HepG2 (cell line): Measurements from ENCODE around the gene DPM1. TPM values are rescaled to one million over a fixed set of nuclear protein-coding genes. Genes with fewer than 3 reads are reported as not detected.
A peak's percentile ranks its signal among the peaks of the same experiment; 100 is the strongest.

ENCODE experiments used
- BHLHE40 ChIP-seq: IDR thresholded peaks from 2 replicates; pipeline ENCODE4 v1.6.1; 2011; ENCODE audit warnings: low read length, improper control_type of control experiment
- HNF4A ChIP-seq: sonication (generic); formaldehyde crosslinking; IDR thresholded peaks from 2 replicates; pipeline ENCODE4 v1.4.0; 2020; ENCODE audit warnings: missing genetic modification reagents
- ISX ChIP-seq: sonication (generic); formaldehyde crosslinking; conservative IDR thresholded peaks from 2 replicates; pipeline ENCODE4 v1.5.0; 2020; ENCODE audit warnings: missing genetic modification reagents
- KLF13 ChIP-seq: sonication (generic); formaldehyde crosslinking; IDR thresholded peaks from 2 replicates; pipeline ENCODE4 v1.4.0; 2020; ENCODE audit warnings: mild to moderate bottlenecking, missing genetic modification reagents
- RBM39 ChIP-seq: fragments of 200-400 bp; formaldehyde crosslinking; IDR thresholded peaks from one replicate; pipeline ENCODE4 v1.6.1; 2018; ENCODE audit warnings: antibody characterized with exemption, mild to moderate bottlenecking, low read depth, low read length; ENCODE audit not compliant: poor library complexity, severe bottlenecking
- RERE ChIP-seq: IDR thresholded peaks from 2 replicates; pipeline ENCODE4 v1.6.1; 2016; ENCODE audit warnings: low read depth, missing genetic modification reagents, missing compliant biosample characterization
- SIX4 ChIP-seq: sonication (generic); formaldehyde crosslinking; IDR thresholded peaks from 2 replicates; pipeline ENCODE4 v1.4.0; 2020; ENCODE audit warnings: missing genetic modification reagents
- SKIL ChIP-seq: sonication (generic); formaldehyde crosslinking; IDR thresholded peaks from 2 replicates; pipeline ENCODE4 v1.8.0; 2022; ENCODE audit warnings: missing genetic modification reagents, mild to moderate bottlenecking, moderate library complexity, borderline replicate concordance
- SMAD1 ChIP-seq: sonication (generic); formaldehyde crosslinking; IDR thresholded peaks from 2 replicates; pipeline ENCODE4 v1.4.0; 2020; ENCODE audit warnings: missing genetic modification reagents, low read depth, mild to moderate bottlenecking, borderline replicate concordance
- ZFP90 ChIP-seq: sonication (generic); formaldehyde crosslinking; IDR thresholded peaks from 2 replicates; pipeline ENCODE4 v1.8.0; 2022; ENCODE audit warnings: missing genetic modification reagents, mild to moderate bottlenecking, inconsistent platforms, borderline replicate concordance
- ZNF83 ChIP-seq: sonication (generic); formaldehyde crosslinking; IDR thresholded peaks from 2 replicates; pipeline ENCODE4 v1.4.0; 2020; ENCODE audit warnings: missing genetic modification reagents, mild to moderate bottlenecking, borderline replicate concordance
- ZNF891 ChIP-seq: sonication (generic); formaldehyde crosslinking; IDR thresholded peaks from 2 replicates; pipeline ENCODE4 v1.5.0; 2020; ENCODE audit warnings: mild to moderate bottlenecking, missing genetic modification reagents
- polyA plus RNA-seq, 8 experiments: library from polyadenylated mRNA; depleted of rRNA in 3 of 8; stranded (reverse) in 7 of 8; unstranded in 1 of 8; fragments of >200 nt; fragmentation: Illumina TruSeq in 4 of 8; extraction: Trizol in 4 of 8; gene quantifications; 2 replicates each; pipeline versions ENCODE4 v1.2.1 to v1.2.3, GENCODE V29; 2011 to 2016; ENCODE audit warnings: low read depth in 4 of 8, missing spikeins in 1 of 8, mixed read lengths in 1 of 8; ENCODE audit not compliant: insufficient read depth in 1 of 8
- total RNA-seq, 5 experiments: library from RNA; depleted of rRNA; stranded (reverse); fragments of >200 nt; fragmentation: Illumina TruSeq; extraction: Trizol; gene quantifications; 2 replicates each; pipeline ENCODE4 v1.2.3, GENCODE V29; 2016; ENCODE audit warnings: low read depth in 1 of 5
- TF ChIP-seq, protein P1 (sequence below): sonication (generic); formaldehyde crosslinking; IDR thresholded peaks from 2 replicates; pipeline ENCODE4 v1.5.0; 2020; ENCODE audit warnings: mild to moderate bottlenecking, missing genetic modification reagents
- TF ChIP-seq, protein P2 (sequence below): sonication (generic); formaldehyde crosslinking; IDR thresholded peaks from 2 replicates; pipeline ENCODE4; 2020; ENCODE audit warnings: missing genetic modification reagents, mild to moderate bottlenecking, borderline replicate concordance

The DPM1 gene
- total and polyA plus RNA-seq, 2 of the 13 experiments (the other 11 are each of a cell fraction or from before 2014, with no cell fraction given), result 83.2 to 161 TPM

- no peak for TF ChIP-seq RERE (CRISPR knock-in tag)
- TF ChIP-seq SMAD1 (CRISPR knock-in tag), result no peak
- no peak for TF ChIP-seq ISX (CRISPR knock-in tag)
- TF ChIP-seq, protein P1, sequence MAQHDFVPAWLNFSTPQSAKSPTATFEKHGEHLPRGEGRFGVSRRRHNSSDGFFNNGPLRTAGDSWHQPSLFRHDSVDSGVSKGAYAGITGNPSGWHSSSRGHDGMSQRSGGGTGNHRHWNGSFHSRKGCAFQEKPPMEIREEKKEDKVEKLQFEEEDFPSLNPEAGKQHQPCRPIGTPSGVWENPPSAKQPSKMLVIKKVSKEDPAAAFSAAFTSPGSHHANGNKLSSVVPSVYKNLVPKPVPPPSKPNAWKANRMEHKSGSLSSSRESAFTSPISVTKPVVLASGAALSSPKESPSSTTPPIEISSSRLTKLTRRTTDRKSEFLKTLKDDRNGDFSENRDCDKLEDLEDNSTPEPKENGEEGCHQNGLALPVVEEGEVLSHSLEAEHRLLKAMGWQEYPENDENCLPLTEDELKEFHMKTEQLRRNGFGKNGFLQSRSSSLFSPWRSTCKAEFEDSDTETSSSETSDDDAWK (CRISPR knock-in tag), result no peak
- TF ChIP-seq ZNF891 (CRISPR knock-in tag), result peak; percentile 32; the same call in 1 of the 2 replicates
- 0 out of 2 replicates have a peak, but pooled peaks have one; percentile 9 for TF ChIP-seq SKIL (CRISPR knock-in tag)
- TF ChIP-seq, protein P2, sequence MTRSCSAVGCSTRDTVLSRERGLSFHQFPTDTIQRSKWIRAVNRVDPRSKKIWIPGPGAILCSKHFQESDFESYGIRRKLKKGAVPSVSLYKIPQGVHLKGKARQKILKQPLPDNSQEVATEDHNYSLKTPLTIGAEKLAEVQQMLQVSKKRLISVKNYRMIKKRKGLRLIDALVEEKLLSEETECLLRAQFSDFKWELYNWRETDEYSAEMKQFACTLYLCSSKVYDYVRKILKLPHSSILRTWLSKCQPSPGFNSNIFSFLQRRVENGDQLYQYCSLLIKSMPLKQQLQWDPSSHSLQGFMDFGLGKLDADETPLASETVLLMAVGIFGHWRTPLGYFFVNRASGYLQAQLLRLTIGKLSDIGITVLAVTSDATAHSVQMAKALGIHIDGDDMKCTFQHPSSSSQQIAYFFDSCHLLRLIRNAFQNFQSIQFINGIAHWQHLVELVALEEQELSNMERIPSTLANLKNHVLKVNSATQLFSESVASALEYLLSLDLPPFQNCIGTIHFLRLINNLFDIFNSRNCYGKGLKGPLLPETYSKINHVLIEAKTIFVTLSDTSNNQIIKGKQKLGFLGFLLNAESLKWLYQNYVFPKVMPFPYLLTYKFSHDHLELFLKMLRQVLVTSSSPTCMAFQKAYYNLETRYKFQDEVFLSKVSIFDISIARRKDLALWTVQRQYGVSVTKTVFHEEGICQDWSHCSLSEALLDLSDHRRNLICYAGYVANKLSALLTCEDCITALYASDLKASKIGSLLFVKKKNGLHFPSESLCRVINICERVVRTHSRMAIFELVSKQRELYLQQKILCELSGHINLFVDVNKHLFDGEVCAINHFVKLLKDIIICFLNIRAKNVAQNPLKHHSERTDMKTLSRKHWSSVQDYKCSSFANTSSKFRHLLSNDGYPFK (CRISPR knock-in tag), result peak; percentile 22; the same call in 1 of the 2 replicates
- no peak for TF ChIP-seq RBM39
- no peak for TF ChIP-seq KLF13 (CRISPR knock-in tag)
- TF ChIP-seq BHLHE40, result peak; percentile 23; the same call in 1 of the 2 replicates
- TF ChIP-seq ZFP90 (CRISPR knock-in tag), result 0 out of 2 replicates have a peak, but pooled peaks have one; percentile 14
- no peak for TF ChIP-seq SIX4 (CRISPR knock-in tag)
- no peak for TF ChIP-seq ZNF83 (CRISPR knock-in tag)
- TF ChIP-seq HNF4A (CRISPR knock-in tag), result 0 out of 2 replicates have a peak, but pooled peaks have one; percentile 8
These were observed 34.6 kb upstream of the DPM1 start (continued) for GRCh38 chr20:50992733-50993457.
